ENCODE measurements around the gene CEP57L1.

DNA sequence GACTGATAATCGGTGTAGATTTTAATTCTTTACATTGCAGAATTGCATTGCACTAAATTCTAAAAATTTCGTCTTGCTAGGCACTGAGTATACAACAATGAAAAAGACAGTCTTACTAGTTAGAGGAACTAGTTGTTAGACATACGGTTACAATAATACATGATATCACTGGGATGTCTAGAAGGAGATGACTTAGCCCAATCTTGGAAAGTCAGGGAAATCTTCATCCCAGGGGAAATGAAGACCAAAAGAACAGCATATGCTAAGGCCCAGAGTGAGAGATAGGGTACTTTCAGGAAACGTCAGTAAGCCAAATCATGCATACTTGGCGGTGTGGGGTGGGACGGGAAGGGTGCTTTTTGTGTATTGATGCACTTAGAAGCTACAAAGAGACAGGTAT lies 901 bp downstream of the CEP57L1 start:
- TF ChIP-seq SUZ12 (IDR thresholded peaks at IDR 0.05; ENCODE audit: extremely low read depth, insufficient read depth, insufficient read length) (no peak), YY1 (IDR thresholded peaks at IDR 0.05; ENCODE audit: insufficient read depth, insufficient read length) (no peak)
